CD4-positive, alpha-beta T cell (primary cell): ENCODE results near the gene KIAA1671. TPM values are rescaled to one million over a fixed set of nuclear protein-coding genes. Genes with fewer than 3 reads are reported as not detected.

Source experiments
- ATAC-seq: fragments of 200-7000 bp; cut with Tn5 transposase; one replicate; pipeline ENCODE4 v1.10.0; 2022; ENCODE audit warnings: mild to moderate bottlenecking; ENCODE audit not compliant: poor library complexity
- CTCF ChIA-PET: fragments of 350-600 bp; sonication (Branson Sonifier 250); formaldehyde crosslinking; loops from one replicate; lab custom pipeline; 2021; ENCODE audit warnings: antibody characterized with exemption, inconsistent platforms; lab: Charles Lee
- POLR2A ChIA-PET: fragments of 350-600 bp; sonication (Branson Sonifier 250); formaldehyde crosslinking; loops from one replicate; lab custom pipeline; 2021; ENCODE audit warnings: antibody characterized with exemption, inconsistent platforms; lab: Charles Lee
- DNase-seq, 14 experiments: peaks; one replicate each; pipeline ENCODE4 v3.0.0-alpha.2; 2013 to 2020; ENCODE audit warnings: mixed read lengths in 2 of 14
- H3K27ac ChIP-seq, 2 donors: one replicate each; pipeline versions ENCODE4 v1.5.1 to v1.7.0; 2013; ENCODE audit warnings: low read length in 2 of 2, low read depth in 1 of 2, mild to moderate bottlenecking in 1 of 2
- H3K27me3 ChIP-seq, 2 experiments: 1 replicate in 1 of 2; 2 replicates in 1 of 2; pipeline versions ENCODE4 v1.6.1 to v1.7.0; 2013; ENCODE audit warnings: low read length in 2 of 2, control low read depth in 1 of 2, mild to moderate bottlenecking in 1 of 2, moderate library complexity in 1 of 2; ENCODE audit not compliant: insufficient read depth in 2 of 2, control insufficient read depth in 1 of 2
- H3K36me3 ChIP-seq: one replicate; pipeline ENCODE4 v1.6.1; 2013; ENCODE audit warnings: low read length, control low read depth; ENCODE audit not compliant: insufficient read depth
- H3K4me1 ChIP-seq: one replicate; pipeline ENCODE4 v1.6.1; 2013; ENCODE audit warnings: low read length, control low read depth; ENCODE audit not compliant: insufficient read depth
- H3K4me3 ChIP-seq: one replicate; pipeline ENCODE4 v1.5.1; 2013; ENCODE audit warnings: mild to moderate bottlenecking, low read length, moderate library complexity
- H3K9me3 ChIP-seq, 2 experiments: 1 replicate in 1 of 2; 2 replicates in 1 of 2; pipeline versions ENCODE4 v1.6.1 to v1.7.0; 2013; ENCODE audit warnings: low read length in 2 of 2, mild to moderate bottlenecking in 2 of 2, control low read depth in 1 of 2, moderate library complexity in 1 of 2; ENCODE audit not compliant: control insufficient read depth in 1 of 2, insufficient read depth in 1 of 2
- H3K27ac Mint-ChIP-seq: one replicate; pipeline ENCODE4 v1.8.0; 2020; ENCODE audit warnings: mixed read lengths
- H3K27me3 Mint-ChIP-seq: one replicate; pipeline ENCODE4 v1.8.0; 2021; ENCODE audit warnings: mixed read lengths
- H3K36me3 Mint-ChIP-seq: one replicate; pipeline ENCODE4 v1.8.0; 2021; ENCODE audit warnings: low read depth, mixed read lengths
- H3K4me1 Mint-ChIP-seq: one replicate; pipeline ENCODE4 v1.8.0; 2021; ENCODE audit warnings: low read depth, mixed read lengths
- H3K4me3 Mint-ChIP-seq: one replicate; pipeline ENCODE4 v1.8.0; 2020; ENCODE audit warnings: mild to moderate bottlenecking, mixed read lengths
- H3K9me3 Mint-ChIP-seq: one replicate; pipeline ENCODE4 v1.8.0; 2020; ENCODE audit warnings: mixed read lengths
- intact Hi-C, 2 experiments: fragments of 100-400 bp; cut with DNase I in 1 of 2; cut with micrococcal nuclease in 1 of 2; formaldehyde crosslinking; loops; one replicate each; pipeline versions ENCODE4 v1.15.1 to v1.9.0; 2023 to 2025; cut with DNase I, micrococcal nuclease
- total RNA-seq, 174 experiments: library from RNA in 2 of 174; stranded (reverse) in 2 of 174; gene quantifications; one replicate each; pipeline ENCODE4 v1.2.3 and lab custom pipeline; 2021 to 2026
- TF ChIP-seq, protein P1 (sequence below): fragments of 200-600 bp; IDR thresholded peaks from one replicate; pipeline ENCODE4 v1.8.0; 2022; ENCODE audit warnings: antibody characterized with exemption, mild to moderate bottlenecking

Gene KIAA1671
- total RNA-seq, 2 experiments from 2014 or later = 2.6 to 2.9 TPM

DNA sequence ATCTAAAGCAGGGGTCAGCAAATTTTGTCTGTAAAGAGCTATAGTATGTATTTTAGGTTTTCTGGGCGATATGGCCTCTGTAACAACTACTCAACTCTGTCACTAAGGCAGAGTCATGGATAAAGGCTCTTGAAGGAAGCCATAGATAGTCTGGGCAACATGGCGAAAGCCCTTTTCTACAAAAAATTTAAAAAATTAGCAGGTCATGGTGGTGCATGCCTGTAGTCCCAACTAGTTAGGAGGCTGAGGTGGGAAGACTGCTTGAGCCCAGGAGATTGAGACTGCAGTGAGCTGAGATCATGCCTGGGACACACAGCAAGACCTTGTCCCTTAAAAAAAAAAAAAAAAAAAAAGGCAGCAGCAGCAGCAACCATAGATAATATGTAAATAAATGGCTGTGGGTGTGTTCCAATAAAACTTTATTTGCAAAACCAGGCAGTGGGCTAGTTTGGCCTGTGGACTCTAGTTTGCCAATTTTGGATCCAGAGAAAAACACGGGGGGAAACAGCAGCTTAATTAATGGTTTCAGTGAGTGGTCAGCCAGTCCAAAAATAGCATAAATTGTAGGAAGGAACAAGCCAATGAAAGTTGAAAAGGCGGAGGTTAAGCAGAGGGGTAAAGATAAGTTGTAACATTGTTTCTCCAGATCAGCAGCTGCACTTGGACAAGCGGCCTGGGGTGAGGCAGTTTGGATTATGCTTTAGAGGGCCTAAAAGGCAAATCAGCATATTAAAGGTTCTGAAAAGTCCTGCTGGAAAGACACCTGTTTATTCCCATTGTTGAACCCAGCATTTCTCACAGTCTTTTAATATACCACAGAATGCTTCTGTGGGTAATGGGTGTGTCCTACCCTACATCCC lies 62.6 kb downstream of the KIAA1671 start:
- Mint-ChIP-seq H3K36me3 (no peaks in the 10 kb centered on the region), H3K4me3 (no peak overlapping the region), H3K4me1 (no peaks in the 10 kb centered on the region), H3K9me3 (no peaks in the 10 kb centered on the region), H3K27me3 (peaks cover 9% of the 10 kb centered on the region), H3K27ac (no peak overlapping the region)
- Histone ChIP-seq H3K27ac (no peak overlapping the region), H3K27me3 (peaks cover 0 to 4% of the 10 kb centered on the region in 2 experiments), H3K4me3 (no peak overlapping the region), H3K9me3 (no peaks in the 10 kb centered on the region), H3K4me1 (no peaks in the 10 kb centered on the region), H3K36me3 (no peaks in the 10 kb centered on the region)
- no peak for ATAC-seq
- no peak for DNase-seq
- intact Hi-C loops = loop anchor here in 1 of 2 experiments (5.0 kb wide), 1 partner anchor 43 kb away; no protein-coding TSS in a partner anchor
- POLR2A ChIA-PET = no interaction called here
- TF ChIP-seq, protein P1, sequence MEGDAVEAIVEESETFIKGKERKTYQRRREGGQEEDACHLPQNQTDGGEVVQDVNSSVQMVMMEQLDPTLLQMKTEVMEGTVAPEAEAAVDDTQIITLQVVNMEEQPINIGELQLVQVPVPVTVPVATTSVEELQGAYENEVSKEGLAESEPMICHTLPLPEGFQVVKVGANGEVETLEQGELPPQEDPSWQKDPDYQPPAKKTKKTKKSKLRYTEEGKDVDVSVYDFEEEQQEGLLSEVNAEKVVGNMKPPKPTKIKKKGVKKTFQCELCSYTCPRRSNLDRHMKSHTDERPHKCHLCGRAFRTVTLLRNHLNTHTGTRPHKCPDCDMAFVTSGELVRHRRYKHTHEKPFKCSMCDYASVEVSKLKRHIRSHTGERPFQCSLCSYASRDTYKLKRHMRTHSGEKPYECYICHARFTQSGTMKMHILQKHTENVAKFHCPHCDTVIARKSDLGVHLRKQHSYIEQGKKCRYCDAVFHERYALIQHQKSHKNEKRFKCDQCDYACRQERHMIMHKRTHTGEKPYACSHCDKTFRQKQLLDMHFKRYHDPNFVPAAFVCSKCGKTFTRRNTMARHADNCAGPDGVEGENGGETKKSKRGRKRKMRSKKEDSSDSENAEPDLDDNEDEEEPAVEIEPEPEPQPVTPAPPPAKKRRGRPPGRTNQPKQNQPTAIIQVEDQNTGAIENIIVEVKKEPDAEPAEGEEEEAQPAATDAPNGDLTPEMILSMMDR = no peak
- CTCF ChIA-PET = no interaction called here

DNA sequence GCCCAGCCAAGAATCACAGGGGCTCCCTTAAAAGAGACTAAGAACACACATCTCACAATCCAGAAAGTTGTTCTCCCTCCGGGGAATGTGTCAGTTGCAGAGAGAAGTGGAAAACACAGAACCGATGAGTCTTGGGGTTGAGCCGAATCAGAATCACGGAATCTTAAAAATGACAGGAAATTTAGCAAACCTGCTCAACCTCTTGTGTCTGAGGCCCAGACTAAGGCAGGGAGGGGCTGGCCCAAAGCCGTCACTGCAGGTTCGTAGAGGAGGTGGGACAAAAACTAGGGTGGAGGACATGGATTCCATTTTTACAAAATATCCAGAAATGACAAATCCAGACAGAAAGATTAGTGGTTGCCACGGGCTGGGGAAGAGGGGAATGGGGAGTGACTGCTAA lies 63.8 kb downstream of the KIAA1671 start:
- no peaks in the 10 kb centered on the region for H3K4me1 ChIP-seq
- TF ChIP-seq, protein P1 = no peak
- ChIA-PET CTCF (no interaction called here), POLR2A (no interaction called here)
- Mint-ChIP-seq H3K4me1 (no peaks in the 10 kb centered on the region), H3K9me3 (no peaks in the 10 kb centered on the region), H3K27me3 (peaks cover 16% of the 10 kb centered on the region), H3K36me3 (no peaks in the 10 kb centered on the region), H3K4me3 (no peak overlapping the region), H3K27ac (no peak overlapping the region)
- H3K27ac ChIP-seq = no peak overlapping the region
- intact Hi-C loops = loop anchor here in 1 of 2 experiments (5.0 kb wide), 1 partner anchor 44 kb away; no protein-coding TSS in a partner anchor
- DNase-seq (no peak), ATAC-seq (no peak)
- H3K27me3 ChIP-seq = peaks cover 0 to 4% of the 10 kb centered on the region in 2 experiments
- H3K9me3 ChIP-seq = no peaks in the 10 kb centered on the region
- no peaks in the 10 kb centered on the region for H3K36me3 ChIP-seq
- H3K4me3 ChIP-seq = no peak overlapping the region

DNA sequence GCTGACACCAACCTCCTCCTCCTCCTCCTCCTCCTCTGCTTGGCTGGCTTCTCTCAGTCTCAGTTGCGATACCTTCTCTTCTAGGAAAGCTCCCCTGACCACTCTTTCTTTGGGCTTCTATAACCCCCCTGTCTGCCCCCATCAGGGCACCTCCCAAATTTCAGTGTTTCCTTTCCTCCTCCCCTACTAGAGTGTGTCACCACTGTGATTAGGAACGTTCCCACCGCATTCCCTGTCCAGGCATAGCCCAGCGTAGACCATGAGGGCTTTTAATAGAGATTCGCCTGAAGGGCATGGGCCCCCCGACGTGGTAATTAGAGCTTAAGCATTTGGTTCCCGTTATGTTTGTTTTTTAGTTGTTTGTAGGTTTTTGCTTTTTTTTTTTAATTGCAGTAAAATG lies 65.5 kb downstream of the KIAA1671 start:
- intact Hi-C loops = loop anchor here in 1 of 2 experiments (5.0 kb wide), 1 partner anchor 46 kb away; no protein-coding TSS in a partner anchor

More for the DNA sequence above, 65.5 kb downstream of the KIAA1671 start:
- Mint-ChIP-seq H3K4me1 (no peaks in the 10 kb centered on the region), H3K27me3 (peaks cover 14% of the 10 kb centered on the region), H3K36me3 (no peaks in the 10 kb centered on the region), H3K4me3 (no peak overlapping the region), H3K27ac (no peak overlapping the region), H3K9me3 (no peaks in the 10 kb centered on the region)
- POLR2A ChIA-PET = no interaction called here
- no peak for ATAC-seq
- TF ChIP-seq, protein P1 = no peak
- no peaks in the 10 kb centered on the region for H3K36me3 ChIP-seq
- no peaks in the 10 kb centered on the region for H3K9me3 ChIP-seq
- H3K27me3 ChIP-seq = peaks cover 0 to 4% of the 10 kb centered on the region in 2 experiments
- no peak overlapping the region for H3K4me3 ChIP-seq
- CTCF ChIA-PET = no interaction called here
- H3K27ac ChIP-seq = no peak overlapping the region
- DNase-seq = no peak
- H3K4me1 ChIP-seq = no peaks in the 10 kb centered on the region
